Measurements from ENCODE around the gene GALNT18.

- no peak for TF ChIP-seq NFIC (IDR thresholded peaks at IDR 0.05)
- TF ChIP-seq CREB1 (IDR thresholded peaks at IDR 0.05; ENCODE audit: low read depth), result no peak
- TF ChIP-seq EP300 (IDR thresholded peaks at IDR 0.05; ENCODE audit: borderline replicate concordance), result no peak
- TF ChIP-seq REST (IDR thresholded peaks at IDR 0.05; ENCODE audit: low read depth), result no peak
- no peak for TF ChIP-seq FOXM1 (IDR thresholded peaks at IDR 0.05; ENCODE audit: borderline replicate concordance, low read depth)
- TF ChIP-seq RAD21 (IDR thresholded peaks at IDR 0.05; ENCODE audit: low read depth), result no peak
- no peak for TF ChIP-seq TCF12 (IDR thresholded peaks at IDR 0.05; ENCODE audit: low read depth)
- TF ChIP-seq TEAD4 (IDR thresholded peaks at IDR 0.05), result no peak
- TF ChIP-seq YY1 (IDR thresholded peaks at IDR 0.05; ENCODE audit: low read depth), result no peak
- no peak for TF ChIP-seq CEBPB (IDR thresholded peaks at IDR 0.05)
- TF ChIP-seq MAX (IDR thresholded peaks at IDR 0.05), result no peak
Measured at GRCh38 chr11:11580012-11580411, 41.8 kb downstream of the GALNT18 start.

Measured in Ishikawa (cell line).